GM23338 (cell line): ENCODE results near the gene BATF3. TPM values are rescaled to one million over a fixed set of nuclear protein-coding genes. Genes with fewer than 3 reads are reported as not detected.

Source experiments
- ATAC-seq: fragments of 200-7000 bp; cut with Tn5 transposase; 3 replicates; pipeline ENCODE4 v1.9.1; 2020
- DNase-seq: peaks from one replicate; pipeline ENCODE4 v3.0.0-alpha.2; 2015; ENCODE audit warnings: low spot score
- H2AFZ ChIP-seq: fragments of 200-600 bp; sonication (generic); 2 replicates; pipeline ENCODE4 v1.8.0; 2016; ENCODE audit warnings: antibody characterized with exemption, mild to moderate bottlenecking, moderate library complexity
- H3F3A ChIP-seq: fragments of 200-600 bp; sonication (generic); replicated peaks from 2 replicates; pipeline ENCODE4 v1.8.0; 2017; ENCODE audit warnings: antibody characterized with exemption, mixed run types, low read depth
- H3K27ac ChIP-seq: fragments of 200-600 bp; sonication (generic); 2 replicates; pipeline ENCODE4 v1.6.1; 2016; ENCODE audit warnings: low read depth
- H3K27me3 ChIP-seq: fragments of 200-600 bp; sonication (generic); 2 replicates; pipeline ENCODE4 v1.8.0; 2016; ENCODE audit warnings: mild to moderate bottlenecking, mixed run types, moderate library complexity; ENCODE audit not compliant: insufficient read depth
- H3K36me3 ChIP-seq: fragments of 200-600 bp; sonication (generic); 2 replicates; pipeline ENCODE4 v1.8.0; 2016; ENCODE audit warnings: mild to moderate bottlenecking; ENCODE audit not compliant: insufficient read depth
- H3K4me1 ChIP-seq: fragments of 200-600 bp; sonication (generic); 2 replicates; pipeline ENCODE4 v1.8.0; 2016; ENCODE audit warnings: mild to moderate bottlenecking, moderate library complexity; ENCODE audit not compliant: insufficient read depth
- H3K4me2 ChIP-seq: fragments of 200-600 bp; sonication (generic); 2 replicates; pipeline ENCODE4 v1.7.1; 2017; ENCODE audit warnings: mixed run types
- H3K4me3 ChIP-seq: fragments of 200-600 bp; sonication (generic); 2 replicates; pipeline ENCODE4 v1.6.1; 2016; ENCODE audit warnings: mixed run types
- H3K79me2 ChIP-seq: fragments of 200-600 bp; sonication (generic); replicated peaks from 2 replicates; pipeline ENCODE4 v1.8.0; 2017; ENCODE audit warnings: mild to moderate bottlenecking; ENCODE audit not compliant: insufficient read depth
- H3K9me2 ChIP-seq: fragments of 200-600 bp; sonication (generic); 2 replicates; pipeline ENCODE4 v1.8.0; 2017; ENCODE audit not compliant: insufficient read depth
- H4K20me1 ChIP-seq: fragments of 200-600 bp; sonication (generic); replicated peaks from 2 replicates; pipeline ENCODE4 v1.8.0; 2017; ENCODE audit warnings: mild to moderate bottlenecking; ENCODE audit not compliant: insufficient read depth
- H3K27ac Mint-ChIP-seq: 2 replicates; pipeline ENCODE4 v1.8.0; 2020; ENCODE audit warnings: inconsistent platforms, mild to moderate bottlenecking, moderate library complexity, mixed read lengths
- H3K27me3 Mint-ChIP-seq: 3 replicates; pipeline ENCODE4 v1.8.0; 2022; ENCODE audit warnings: low read depth, mild to moderate bottlenecking, moderate library complexity, mixed read lengths, inconsistent platforms; ENCODE audit not compliant: insufficient read depth, poor library complexity
- H3K36me3 Mint-ChIP-seq: 3 replicates; pipeline ENCODE4 v1.8.0; 2021; ENCODE audit warnings: low read depth, mild to moderate bottlenecking, inconsistent platforms, moderate library complexity, mixed read lengths
- H3K4me1 Mint-ChIP-seq: 3 replicates; pipeline ENCODE4 v1.8.0; 2020; ENCODE audit warnings: mild to moderate bottlenecking, inconsistent platforms, mixed read lengths
- H3K4me3 Mint-ChIP-seq: 3 replicates; pipeline ENCODE4 v1.8.0; 2021; ENCODE audit warnings: moderate library complexity, mild to moderate bottlenecking, inconsistent platforms, mixed read lengths
- H3K9me3 Mint-ChIP-seq: 3 replicates; pipeline ENCODE4 v1.8.0; 2020; ENCODE audit warnings: moderate library complexity, mild to moderate bottlenecking, inconsistent platforms, mixed read lengths
- CREB1 ChIP-seq: fragments of 250-450 bp; sonication (Bioruptor Pico); IDR thresholded peaks from 2 replicates; pipeline ENCODE4 v1.5.0; 2020; ENCODE audit warnings: low read depth, mild to moderate bottlenecking, moderate library complexity
- EZH2 ChIP-seq: fragments of 200-600 bp; sonication (generic); IDR thresholded peaks from one replicate; pipeline ENCODE4 v1.8.0; 2017; ENCODE audit warnings: antibody characterized with exemption, mild to moderate bottlenecking, low read depth; ENCODE audit not compliant: unreplicated experiment
- EZH2phosphoT487 ChIP-seq: fragments of 200-600 bp; sonication (generic); IDR thresholded peaks from one replicate; pipeline ENCODE4 v1.8.1; 2018; ENCODE audit warnings: antibody characterized with exemption; ENCODE audit not compliant: unreplicated experiment
- JUNB ChIP-seq: IDR thresholded peaks from one replicate; pipeline ENCODE4 v1.6.1; 2016; ENCODE audit warnings: antibody characterized with exemption; ENCODE audit not compliant: unreplicated experiment
- NANOG ChIP-seq: IDR thresholded peaks from 2 replicates; pipeline ENCODE4 v1.6.1; 2016; ENCODE audit warnings: antibody characterized with exemption, borderline replicate concordance
- POLR2AphosphoS5 ChIP-seq: IDR thresholded peaks from 2 replicates; pipeline ENCODE4 v1.6.1; 2016; ENCODE audit warnings: antibody characterized with exemption, low read depth
- STAT1 ChIP-seq: IDR thresholded peaks from one replicate; pipeline ENCODE4 v1.6.1; 2016; ENCODE audit warnings: antibody characterized with exemption; ENCODE audit not compliant: unreplicated experiment
- ZNF114 ChIP-seq: fragments of 250-450 bp; sonication (Bioruptor Pico); IDR thresholded peaks from 2 replicates; pipeline ENCODE4 v1.5.0; 2020; ENCODE audit warnings: mild to moderate bottlenecking, moderate library complexity
- ZNF331 ChIP-seq: fragments of 250-450 bp; sonication (Bioruptor Pico); IDR thresholded peaks from 2 replicates; pipeline ENCODE4 v1.5.0; 2020; ENCODE audit warnings: low read depth, mild to moderate bottlenecking, moderate library complexity
- polyA plus RNA-seq: library from polyadenylated mRNA; unstranded; fragments of >200 nt; fragmentation: Nextera tagmentation; extraction: Ambion mirVana; gene quantifications from 2 replicates; pipeline ENCODE4 v1.2.1, GENCODE V29; 2016
- total RNA-seq: library from RNA; depleted of rRNA; stranded (reverse); fragments of >200 nt; shearing (Covaris generic); gene quantifications from 2 replicates; pipeline ENCODE4 v1.2.3, GENCODE V29; 2014
- TF ChIP-seq, protein P1 (sequence below): IDR thresholded peaks from 2 replicates; pipeline ENCODE4 v1.6.1; 2016; ENCODE audit warnings: antibody characterized with exemption
- TF ChIP-seq, protein P2 (sequence below), 2 experiments: fragments of 200-600 bp in 1 of 2; sonication (generic) in 1 of 2; conservative IDR thresholded peaks; 2 replicates each; pipeline versions ENCODE4 v1.5.1 to v1.6.1; 2016 to 2017; ENCODE audit warnings: antibody characterized with exemption in 2 of 2, low read depth in 2 of 2, mild to moderate bottlenecking in 2 of 2, moderate library complexity in 1 of 2
- TF ChIP-seq, protein P3 (sequence below): IDR thresholded peaks from one replicate; pipeline ENCODE4 v1.6.1; 2018; ENCODE audit warnings: antibody characterized with exemption; ENCODE audit not compliant: unreplicated experiment
- TF ChIP-seq, protein P4 (sequence below): fragments of 250-450 bp; sonication (Bioruptor Pico); IDR thresholded peaks from 2 replicates; pipeline ENCODE4 v1.5.0; 2020; ENCODE audit warnings: mild to moderate bottlenecking, moderate library complexity

Gene BATF3
- total and polyA plus RNA-seq, 2 experiments from 2014 or later: 3.6 to 7.8 TPM

DNA sequence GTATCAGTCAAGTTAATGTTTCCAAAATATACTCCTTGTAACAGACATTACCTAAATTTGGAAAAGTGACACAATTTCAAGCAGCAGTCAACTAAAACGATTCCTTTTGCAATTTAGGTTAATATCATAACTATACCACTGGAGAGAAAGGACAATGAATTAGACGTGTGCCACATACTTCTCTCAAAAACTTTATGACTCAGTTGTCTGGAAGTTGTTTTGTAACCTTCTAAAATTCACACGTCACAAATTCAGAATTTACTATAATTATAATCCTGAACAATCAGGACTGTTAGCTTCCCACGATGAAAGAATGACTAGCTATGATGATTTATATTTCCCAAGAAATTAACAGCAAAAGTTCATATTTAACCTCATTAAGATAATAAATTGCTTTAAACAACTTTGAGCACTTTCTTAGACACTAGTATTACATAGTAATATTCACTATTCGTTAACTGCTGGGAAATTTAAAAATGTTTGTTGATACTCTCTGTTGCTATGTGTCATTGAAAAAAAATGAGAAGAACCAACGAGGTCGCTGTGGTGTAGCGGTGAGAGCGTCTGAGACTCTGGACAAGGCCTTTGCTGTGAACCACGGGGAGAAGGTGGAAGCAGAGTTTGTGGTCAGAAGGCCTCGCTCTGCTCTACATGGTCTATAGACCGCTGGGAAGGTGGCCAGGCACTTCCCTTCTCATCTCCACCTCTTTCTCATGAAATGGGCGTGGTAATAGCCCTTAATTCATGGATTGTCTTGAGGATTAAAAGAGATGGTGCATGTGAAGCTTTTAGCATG is 27.9 kb upstream of the BATF3 start:
- DNase-seq: no peak
- Mint-ChIP-seq H3K4me3 (no peak overlapping the region), H3K9me3 (peaks cover 30% of the 10 kb centered on the region), H3K36me3 (peaks cover 42% of the 10 kb centered on the region), H3K4me1 (no peaks in the 10 kb centered on the region; the same call in 2 of the 3 replicates), H3K27ac (no peak overlapping the region), H3K27me3 (peaks cover 1% of the 10 kb centered on the region)
- Histone ChIP-seq H3K4me3 (no peak overlapping the region), H3K36me3 (no peaks in the 10 kb centered on the region), H3K27ac (no peak overlapping the region), H4K20me1 (no peaks in the 10 kb centered on the region), H3K79me2 (no peaks in the 10 kb centered on the region), H3K9me2 (no peaks in the 10 kb centered on the region), H3K4me1 (no peaks in the 10 kb centered on the region), H3K27me3 (no peaks in the 10 kb centered on the region), H2AFZ (no peak overlapping the region), H3F3A (no peaks in the 10 kb centered on the region), H3K4me2 (no peak overlapping the region)
- TF ChIP-seq ZNF331 (CRISPR knock-in tag): no peak
- TF ChIP-seq CREB1 (CRISPR knock-in tag): no peak
- TF ChIP-seq, protein P1, sequence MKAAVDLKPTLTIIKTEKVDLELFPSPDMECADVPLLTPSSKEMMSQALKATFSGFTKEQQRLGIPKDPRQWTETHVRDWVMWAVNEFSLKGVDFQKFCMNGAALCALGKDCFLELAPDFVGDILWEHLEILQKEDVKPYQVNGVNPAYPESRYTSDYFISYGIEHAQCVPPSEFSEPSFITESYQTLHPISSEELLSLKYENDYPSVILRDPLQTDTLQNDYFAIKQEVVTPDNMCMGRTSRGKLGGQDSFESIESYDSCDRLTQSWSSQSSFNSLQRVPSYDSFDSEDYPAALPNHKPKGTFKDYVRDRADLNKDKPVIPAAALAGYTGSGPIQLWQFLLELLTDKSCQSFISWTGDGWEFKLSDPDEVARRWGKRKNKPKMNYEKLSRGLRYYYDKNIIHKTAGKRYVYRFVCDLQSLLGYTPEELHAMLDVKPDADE: no peak
- no peak for TF ChIP-seq STAT1
- TF ChIP-seq EZH2phosphoT487: no peak
- TF ChIP-seq EZH2: no peak
- TF ChIP-seq ZNF114 (CRISPR knock-in tag): no peak
- TF ChIP-seq NANOG: no peak
- TF ChIP-seq, protein P2, sequence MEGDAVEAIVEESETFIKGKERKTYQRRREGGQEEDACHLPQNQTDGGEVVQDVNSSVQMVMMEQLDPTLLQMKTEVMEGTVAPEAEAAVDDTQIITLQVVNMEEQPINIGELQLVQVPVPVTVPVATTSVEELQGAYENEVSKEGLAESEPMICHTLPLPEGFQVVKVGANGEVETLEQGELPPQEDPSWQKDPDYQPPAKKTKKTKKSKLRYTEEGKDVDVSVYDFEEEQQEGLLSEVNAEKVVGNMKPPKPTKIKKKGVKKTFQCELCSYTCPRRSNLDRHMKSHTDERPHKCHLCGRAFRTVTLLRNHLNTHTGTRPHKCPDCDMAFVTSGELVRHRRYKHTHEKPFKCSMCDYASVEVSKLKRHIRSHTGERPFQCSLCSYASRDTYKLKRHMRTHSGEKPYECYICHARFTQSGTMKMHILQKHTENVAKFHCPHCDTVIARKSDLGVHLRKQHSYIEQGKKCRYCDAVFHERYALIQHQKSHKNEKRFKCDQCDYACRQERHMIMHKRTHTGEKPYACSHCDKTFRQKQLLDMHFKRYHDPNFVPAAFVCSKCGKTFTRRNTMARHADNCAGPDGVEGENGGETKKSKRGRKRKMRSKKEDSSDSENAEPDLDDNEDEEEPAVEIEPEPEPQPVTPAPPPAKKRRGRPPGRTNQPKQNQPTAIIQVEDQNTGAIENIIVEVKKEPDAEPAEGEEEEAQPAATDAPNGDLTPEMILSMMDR (conservative IDR thresholded peaks at IDR 0.05; ENCODE audit: low read depth in 2 of 2): no peak
- TF ChIP-seq JUNB: no peak
- TF ChIP-seq, protein P3, sequence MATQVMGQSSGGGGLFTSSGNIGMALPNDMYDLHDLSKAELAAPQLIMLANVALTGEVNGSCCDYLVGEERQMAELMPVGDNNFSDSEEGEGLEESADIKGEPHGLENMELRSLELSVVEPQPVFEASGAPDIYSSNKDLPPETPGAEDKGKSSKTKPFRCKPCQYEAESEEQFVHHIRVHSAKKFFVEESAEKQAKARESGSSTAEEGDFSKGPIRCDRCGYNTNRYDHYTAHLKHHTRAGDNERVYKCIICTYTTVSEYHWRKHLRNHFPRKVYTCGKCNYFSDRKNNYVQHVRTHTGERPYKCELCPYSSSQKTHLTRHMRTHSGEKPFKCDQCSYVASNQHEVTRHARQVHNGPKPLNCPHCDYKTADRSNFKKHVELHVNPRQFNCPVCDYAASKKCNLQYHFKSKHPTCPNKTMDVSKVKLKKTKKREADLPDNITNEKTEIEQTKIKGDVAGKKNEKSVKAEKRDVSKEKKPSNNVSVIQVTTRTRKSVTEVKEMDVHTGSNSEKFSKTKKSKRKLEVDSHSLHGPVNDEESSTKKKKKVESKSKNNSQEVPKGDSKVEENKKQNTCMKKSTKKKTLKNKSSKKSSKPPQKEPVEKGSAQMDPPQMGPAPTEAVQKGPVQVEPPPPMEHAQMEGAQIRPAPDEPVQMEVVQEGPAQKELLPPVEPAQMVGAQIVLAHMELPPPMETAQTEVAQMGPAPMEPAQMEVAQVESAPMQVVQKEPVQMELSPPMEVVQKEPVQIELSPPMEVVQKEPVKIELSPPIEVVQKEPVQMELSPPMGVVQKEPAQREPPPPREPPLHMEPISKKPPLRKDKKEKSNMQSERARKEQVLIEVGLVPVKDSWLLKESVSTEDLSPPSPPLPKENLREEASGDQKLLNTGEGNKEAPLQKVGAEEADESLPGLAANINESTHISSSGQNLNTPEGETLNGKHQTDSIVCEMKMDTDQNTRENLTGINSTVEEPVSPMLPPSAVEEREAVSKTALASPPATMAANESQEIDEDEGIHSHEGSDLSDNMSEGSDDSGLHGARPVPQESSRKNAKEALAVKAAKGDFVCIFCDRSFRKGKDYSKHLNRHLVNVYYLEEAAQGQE: no peak
- TF ChIP-seq POLR2AphosphoS5: no peak
- TF ChIP-seq, protein P4, sequence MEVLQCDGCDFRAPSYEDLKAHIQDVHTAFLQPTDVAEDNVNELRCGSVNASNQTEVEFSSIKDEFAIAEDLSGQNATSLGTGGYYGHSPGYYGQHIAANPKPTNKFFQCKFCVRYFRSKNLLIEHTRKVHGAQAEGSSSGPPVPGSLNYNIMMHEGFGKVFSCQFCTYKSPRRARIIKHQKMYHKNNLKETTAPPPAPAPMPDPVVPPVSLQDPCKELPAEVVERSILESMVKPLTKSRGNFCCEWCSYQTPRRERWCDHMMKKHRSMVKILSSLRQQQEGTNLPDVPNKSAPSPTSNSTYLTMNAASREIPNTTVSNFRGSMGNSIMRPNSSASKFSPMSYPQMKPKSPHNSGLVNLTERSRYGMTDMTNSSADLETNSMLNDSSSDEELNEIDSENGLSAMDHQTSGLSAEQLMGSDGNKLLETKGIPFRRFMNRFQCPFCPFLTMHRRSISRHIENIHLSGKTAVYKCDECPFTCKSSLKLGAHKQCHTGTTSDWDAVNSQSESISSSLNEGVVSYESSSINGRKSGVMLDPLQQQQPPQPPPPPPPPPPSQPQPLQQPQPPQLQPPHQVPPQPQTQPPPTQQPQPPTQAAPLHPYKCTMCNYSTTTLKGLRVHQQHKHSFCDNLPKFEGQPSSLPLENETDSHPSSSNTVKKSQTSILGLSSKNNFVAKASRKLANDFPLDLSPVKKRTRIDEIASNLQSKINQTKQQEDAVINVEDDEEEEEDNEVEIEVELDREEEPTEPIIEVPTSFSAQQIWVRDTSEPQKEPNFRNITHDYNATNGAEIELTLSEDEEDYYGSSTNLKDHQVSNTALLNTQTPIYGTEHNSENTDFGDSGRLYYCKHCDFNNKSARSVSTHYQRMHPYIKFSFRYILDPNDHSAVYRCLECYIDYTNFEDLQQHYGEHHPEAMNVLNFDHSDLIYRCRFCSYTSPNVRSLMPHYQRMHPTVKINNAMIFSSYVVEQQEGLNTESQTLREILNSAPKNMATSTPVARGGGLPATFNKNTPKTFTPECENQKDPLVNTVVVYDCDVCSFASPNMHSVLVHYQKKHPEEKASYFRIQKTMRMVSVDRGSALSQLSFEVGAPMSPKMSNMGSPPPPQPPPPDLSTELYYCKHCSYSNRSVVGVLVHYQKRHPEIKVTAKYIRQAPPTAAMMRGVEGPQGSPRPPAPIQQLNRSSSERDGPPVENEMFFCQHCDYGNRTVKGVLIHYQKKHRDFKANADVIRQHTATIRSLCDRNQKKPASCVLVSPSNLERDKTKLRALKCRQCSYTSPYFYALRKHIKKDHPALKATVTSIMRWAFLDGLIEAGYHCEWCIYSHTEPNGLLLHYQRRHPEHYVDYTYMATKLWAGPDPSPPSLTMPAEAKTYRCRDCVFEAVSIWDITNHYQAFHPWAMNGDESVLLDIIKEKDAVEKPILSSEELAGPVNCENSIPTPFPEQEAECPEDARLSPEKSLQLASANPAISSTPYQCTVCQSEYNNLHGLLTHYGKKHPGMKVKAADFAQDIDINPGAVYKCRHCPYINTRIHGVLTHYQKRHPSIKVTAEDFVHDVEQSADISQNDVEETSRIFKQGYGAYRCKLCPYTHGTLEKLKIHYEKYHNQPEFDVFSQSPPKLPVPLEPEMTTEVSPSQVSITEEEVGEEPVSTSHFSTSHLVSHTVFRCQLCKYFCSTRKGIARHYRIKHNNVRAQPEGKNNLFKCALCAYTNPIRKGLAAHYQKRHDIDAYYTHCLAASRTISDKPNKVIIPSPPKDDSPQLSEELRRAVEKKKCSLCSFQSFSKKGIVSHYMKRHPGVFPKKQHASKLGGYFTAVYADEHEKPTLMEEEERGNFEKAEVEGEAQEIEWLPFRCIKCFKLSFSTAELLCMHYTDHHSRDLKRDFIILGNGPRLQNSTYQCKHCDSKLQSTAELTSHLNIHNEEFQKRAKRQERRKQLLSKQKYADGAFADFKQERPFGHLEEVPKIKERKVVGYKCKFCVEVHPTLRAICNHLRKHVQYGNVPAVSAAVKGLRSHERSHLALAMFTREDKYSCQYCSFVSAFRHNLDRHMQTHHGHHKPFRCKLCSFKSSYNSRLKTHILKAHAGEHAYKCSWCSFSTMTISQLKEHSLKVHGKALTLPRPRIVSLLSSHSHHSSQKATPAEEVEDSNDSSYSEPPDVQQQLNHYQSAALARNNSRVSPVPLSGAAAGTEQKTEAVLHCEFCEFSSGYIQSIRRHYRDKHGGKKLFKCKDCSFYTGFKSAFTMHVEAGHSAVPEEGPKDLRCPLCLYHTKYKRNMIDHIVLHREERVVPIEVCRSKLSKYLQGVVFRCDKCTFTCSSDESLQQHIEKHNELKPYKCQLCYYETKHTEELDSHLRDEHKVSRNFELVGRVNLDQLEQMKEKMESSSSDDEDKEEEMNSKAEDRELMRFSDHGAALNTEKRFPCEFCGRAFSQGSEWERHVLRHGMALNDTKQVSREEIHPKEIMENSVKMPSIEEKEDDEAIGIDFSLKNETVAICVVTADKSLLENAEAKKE: no peak
- ATAC-seq: no peak
